Body of pancreas (tissue), 4 donors: ENCODE measurements around the gene FSTL1. TPM values are rescaled to one million over a fixed set of nuclear protein-coding genes. Genes with fewer than 3 reads are reported as not detected.

Experiments
- ATAC-seq: fragments of 150-250 bp; one replicate; pipeline ENCODE4 v1.9.1; 2016
- DNase-seq, 4 donors: peaks; one replicate each; pipeline ENCODE4 v3.0.0-alpha.2; 2019
- H3K27ac ChIP-seq, 4 donors: fragments of 200-600 bp; sonication (generic); 1 replicate in 3 of 4; 2 replicates in 1 of 4; pipeline versions ENCODE4 v1.5.1 to v1.6.1; 2016 to 2019; ENCODE audit warnings: mild to moderate bottlenecking in 1 of 4, mixed read lengths in 1 of 4, moderate library complexity in 1 of 4
- H3K27me3 ChIP-seq, 2 donors: fragments of 200-600 bp; sonication (generic); one replicate each; pipeline ENCODE4 v1.6.0; 2016; ENCODE audit warnings: mild to moderate bottlenecking in 1 of 2
- H3K36me3 ChIP-seq, 2 donors: fragments of 200-600 bp; sonication (generic); replicated peaks in 1 of 2; 2 replicates each; pipeline ENCODE4 v1.5.1; 2016; ENCODE audit warnings: low read depth in 2 of 2; ENCODE audit not compliant: insufficient read depth in 1 of 2
- H3K4me1 ChIP-seq: fragments of 200-600 bp; sonication (generic); one replicate; pipeline ENCODE4 v1.6.0; 2016
- H3K4me3 ChIP-seq, 2 donors: fragments of 200-600 bp; sonication (generic); 1 replicate in 1 of 2; 2 replicates in 1 of 2; pipeline ENCODE4 v1.5.1; 2016 to 2019
- H3K9me3 ChIP-seq, 3 donors: fragments of 200-600 bp; sonication (generic); 1 replicate in 2 of 3; 2 replicates in 1 of 3; pipeline ENCODE4 v1.5.1; 2016
- POLR2A ChIP-seq, 3 donors: fragments of 450-650 bp; IDR thresholded peaks; one replicate each; pipeline ENCODE4 v1.6.1; 2016; ENCODE audit warnings: antibody characterized with exemption in 3 of 3, mild to moderate bottlenecking in 2 of 3
- whole genome bisulfite sequencing, 2 donors: methylation state at CpG; one replicate each; pipeline ENCODE4 v1.1.5; 2017; 5-methylcytosine and 5-hydroxymethylcytosine counted together
- intact Hi-C: fragments of 100-400 bp; cut with DNase I; formaldehyde crosslinking; loops from one replicate; pipeline ENCODE4 v1.15.1; 2023
- total RNA-seq, 2 donors: library from RNA; depleted of rRNA; stranded (reverse); fragments of >200 nt; gene quantifications; one replicate each; pipeline ENCODE4 v1.1.0, GENCODE V29; 2016
- TF ChIP-seq, protein P1 (sequence below), 7 experiments: fragments of 450-650 bp in 4 of 7; fragments of 200-600 bp in 3 of 7; sonication (generic) in 3 of 7; IDR thresholded peaks; one replicate each; pipeline ENCODE4 v1.5.1; 2016 to 2019; ENCODE audit warnings: antibody characterized with exemption in 7 of 7

FSTL1 gene
- total RNA-seq, 2 donors from 2014 or later = 55.0 to 82.2 TPM

DNA sequence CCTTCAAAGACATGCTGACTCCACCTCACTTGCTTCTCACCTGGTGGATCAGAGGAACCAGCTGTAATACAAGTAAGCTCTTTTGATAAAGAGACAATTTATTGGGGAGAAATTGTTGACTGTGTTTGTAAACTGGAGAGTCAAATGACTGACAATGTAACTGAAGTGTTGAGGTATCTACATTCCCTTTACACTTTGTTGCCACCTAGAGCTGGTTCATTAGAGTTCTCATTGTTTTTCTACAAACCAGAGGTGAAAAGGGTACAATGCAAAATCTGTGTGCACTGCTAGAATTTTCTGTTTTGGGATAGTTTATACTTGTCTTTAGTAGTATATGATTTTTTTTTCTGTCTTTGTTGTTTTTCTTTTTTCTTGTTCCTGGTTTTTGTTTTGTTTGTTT lies 93.0 kb downstream of the FSTL1 start:
- no peak for DNase-seq
- no peaks in the 10 kb centered on the region for H3K36me3 ChIP-seq
- H3K27me3 ChIP-seq = no peaks in the 10 kb centered on the region
- H3K9me3 ChIP-seq = no peaks in the 10 kb centered on the region
- no peak overlapping the region for H3K27ac ChIP-seq
- no peak for TF ChIP-seq POLR2A (IDR thresholded peaks at IDR 0.05)
- TF ChIP-seq, protein P1, sequence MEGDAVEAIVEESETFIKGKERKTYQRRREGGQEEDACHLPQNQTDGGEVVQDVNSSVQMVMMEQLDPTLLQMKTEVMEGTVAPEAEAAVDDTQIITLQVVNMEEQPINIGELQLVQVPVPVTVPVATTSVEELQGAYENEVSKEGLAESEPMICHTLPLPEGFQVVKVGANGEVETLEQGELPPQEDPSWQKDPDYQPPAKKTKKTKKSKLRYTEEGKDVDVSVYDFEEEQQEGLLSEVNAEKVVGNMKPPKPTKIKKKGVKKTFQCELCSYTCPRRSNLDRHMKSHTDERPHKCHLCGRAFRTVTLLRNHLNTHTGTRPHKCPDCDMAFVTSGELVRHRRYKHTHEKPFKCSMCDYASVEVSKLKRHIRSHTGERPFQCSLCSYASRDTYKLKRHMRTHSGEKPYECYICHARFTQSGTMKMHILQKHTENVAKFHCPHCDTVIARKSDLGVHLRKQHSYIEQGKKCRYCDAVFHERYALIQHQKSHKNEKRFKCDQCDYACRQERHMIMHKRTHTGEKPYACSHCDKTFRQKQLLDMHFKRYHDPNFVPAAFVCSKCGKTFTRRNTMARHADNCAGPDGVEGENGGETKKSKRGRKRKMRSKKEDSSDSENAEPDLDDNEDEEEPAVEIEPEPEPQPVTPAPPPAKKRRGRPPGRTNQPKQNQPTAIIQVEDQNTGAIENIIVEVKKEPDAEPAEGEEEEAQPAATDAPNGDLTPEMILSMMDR (IDR thresholded peaks at IDR 0.05) = peak in 1 of 7 experiments; percentile 11
- ATAC-seq = no peak
- intact Hi-C loops = no loop called here
- H3K4me1 ChIP-seq = no peaks in the 10 kb centered on the region
- no peak overlapping the region for H3K4me3 ChIP-seq

DNA sequence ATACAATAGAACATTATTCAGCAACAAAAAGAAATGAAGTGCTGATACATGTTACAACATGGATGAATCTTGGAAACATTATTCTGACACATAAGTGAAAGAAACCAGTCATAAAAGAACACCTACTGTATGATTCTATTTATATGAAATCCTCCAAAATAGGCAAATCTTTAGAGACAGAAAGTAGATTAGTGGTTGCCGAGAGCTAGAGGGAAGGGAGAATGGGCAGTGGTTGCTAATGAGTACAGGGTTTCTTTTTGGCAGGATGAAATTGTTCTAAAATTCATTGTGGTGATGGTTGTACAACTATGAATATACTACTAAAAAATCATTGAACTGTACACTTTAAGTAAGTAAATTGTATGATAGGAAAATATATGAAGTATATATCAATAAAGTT lies 95.3 kb downstream of the FSTL1 start:
- Histone ChIP-seq H3K9me3 (no peaks in the 10 kb centered on the region), H3K4me1 (peaks cover 3% of the 10 kb centered on the region), H3K27ac (no peak overlapping the region), H3K4me3 (no peak overlapping the region), H3K27me3 (no peaks in the 10 kb centered on the region), H3K36me3 (no peaks in the 10 kb centered on the region)
- intact Hi-C loops = no loop called here
- no peak for DNase-seq
- ATAC-seq = no peak
- 70 to 88% methylated on average over 1 of the region's 1 CpG for WGBS, 2 donors
- no peak for TF ChIP-seq POLR2A (IDR thresholded peaks at IDR 0.05)
- TF ChIP-seq, protein P1 (IDR thresholded peaks at IDR 0.05) = no peak

DNA sequence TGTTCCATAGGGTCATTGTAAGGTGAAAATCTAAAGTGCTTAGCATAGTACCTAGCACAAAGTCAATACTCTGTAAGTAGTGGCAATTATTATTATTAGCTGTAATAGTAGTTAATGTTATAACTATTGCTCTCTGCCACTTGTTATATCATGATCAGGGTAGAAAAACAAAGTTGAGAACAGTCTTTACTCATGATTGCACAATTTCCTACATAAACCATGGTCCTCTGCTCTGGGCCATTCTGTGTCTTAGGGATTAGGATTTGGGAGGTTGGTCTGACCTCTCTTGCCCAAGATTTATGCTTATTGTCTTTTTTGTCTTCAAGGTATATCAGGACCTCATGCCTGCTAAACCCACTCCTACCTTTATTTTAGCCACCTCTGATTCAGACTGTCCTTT lies 97.3 kb downstream of the FSTL1 start:
- DNase-seq (no peak), ATAC-seq (no peak)
- Histone ChIP-seq H3K4me1 (peaks cover 3% of the 10 kb centered on the region), H3K9me3 (no peaks in the 10 kb centered on the region), H3K36me3 (no peaks in the 10 kb centered on the region), H3K27me3 (no peaks in the 10 kb centered on the region), H3K27ac (no peak overlapping the region), H3K4me3 (no peak overlapping the region)
- intact Hi-C loops = no loop called here
- no peak for TF ChIP-seq POLR2A (IDR thresholded peaks at IDR 0.05)
- TF ChIP-seq, protein P1 (IDR thresholded peaks at IDR 0.05) = no peak

DNA sequence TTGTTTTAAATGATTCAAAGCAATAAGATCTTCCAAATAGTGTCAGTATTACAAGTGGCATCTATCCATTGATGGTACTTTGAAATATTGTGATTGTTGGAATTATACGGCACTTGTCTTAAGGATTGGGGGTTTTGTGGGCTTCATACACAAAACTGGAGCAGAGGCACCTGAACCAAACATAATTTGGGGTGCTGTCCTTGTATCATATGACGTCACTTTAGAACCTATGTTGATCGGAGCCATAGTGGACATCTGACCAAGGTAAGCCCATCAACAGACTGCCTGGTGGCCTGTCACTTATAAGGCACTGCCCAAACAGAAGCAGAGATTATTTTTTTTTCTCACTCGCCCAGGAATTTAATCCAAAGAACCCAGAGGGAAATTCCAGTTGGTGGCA lies 98.8 kb downstream of the FSTL1 start:
- ATAC-seq (no peak), DNase-seq (no peak)
- Histone ChIP-seq H3K4me3 (no peak overlapping the region), H3K36me3 (no peaks in the 10 kb centered on the region), H3K27me3 (no peaks in the 10 kb centered on the region), H3K9me3 (no peaks in the 10 kb centered on the region), H3K4me1 (peaks cover 11% of the 10 kb centered on the region), H3K27ac (no peak overlapping the region)
- 80 to 88% methylated on average over 4 of the region's 4 CpGs for WGBS, 2 donors
- intact Hi-C loops = no loop called here
- TF ChIP-seq, protein P1 (IDR thresholded peaks at IDR 0.05) = no peak
- TF ChIP-seq POLR2A (IDR thresholded peaks at IDR 0.05) = no peak

DNA sequence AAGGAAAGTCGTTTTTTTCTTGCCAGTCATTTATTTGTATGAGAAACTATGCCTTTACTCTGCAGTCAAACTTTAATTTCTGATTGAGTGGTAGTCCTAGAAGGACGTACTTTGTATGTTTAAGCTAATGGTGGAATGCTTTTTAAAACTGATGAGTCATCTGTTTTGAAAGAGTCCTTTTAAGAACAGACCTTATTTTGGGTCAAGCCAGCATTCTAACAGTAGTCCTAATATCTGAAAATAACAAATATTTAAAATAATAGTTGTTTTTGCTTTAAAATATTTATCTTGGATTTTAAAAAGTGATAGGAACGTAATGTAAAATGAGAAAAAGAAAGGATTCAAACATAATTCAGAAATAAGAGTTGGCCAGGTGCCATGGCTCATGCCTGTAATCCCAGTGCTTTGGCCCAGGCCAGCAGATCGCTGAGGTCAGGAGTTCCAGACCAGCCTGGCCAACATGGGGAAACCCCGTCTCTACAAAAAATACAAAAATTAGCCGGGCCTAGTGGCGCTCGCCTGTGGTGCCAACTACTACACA lies 100.3 kb downstream of the FSTL1 start:
- Histone ChIP-seq H3K9me3 (no peaks in the 10 kb centered on the region), H3K27ac (peak overlapping the region in 3 of 4 donors; percentile 88 to 94 (median 93)), H3K36me3 (no peaks in the 10 kb centered on the region), H3K4me1 (peaks cover 21% of the 10 kb centered on the region), H3K27me3 (no peaks in the 10 kb centered on the region), H3K4me3 (no peak overlapping the region)
- intact Hi-C loops = no loop called here
- no peak for ATAC-seq
- TF ChIP-seq, protein P1 (IDR thresholded peaks at IDR 0.05) = no peak
- TF ChIP-seq POLR2A (IDR thresholded peaks at IDR 0.05) = no peak
- peak; percentile 17 to 31 (median 25) for DNase-seq
- 48 to 56% methylated on average over 8 of the region's 8 CpGs for WGBS, 2 donors
